ENCODE data around the gene SEMA6C.

The SEMA6C gene

DNA sequence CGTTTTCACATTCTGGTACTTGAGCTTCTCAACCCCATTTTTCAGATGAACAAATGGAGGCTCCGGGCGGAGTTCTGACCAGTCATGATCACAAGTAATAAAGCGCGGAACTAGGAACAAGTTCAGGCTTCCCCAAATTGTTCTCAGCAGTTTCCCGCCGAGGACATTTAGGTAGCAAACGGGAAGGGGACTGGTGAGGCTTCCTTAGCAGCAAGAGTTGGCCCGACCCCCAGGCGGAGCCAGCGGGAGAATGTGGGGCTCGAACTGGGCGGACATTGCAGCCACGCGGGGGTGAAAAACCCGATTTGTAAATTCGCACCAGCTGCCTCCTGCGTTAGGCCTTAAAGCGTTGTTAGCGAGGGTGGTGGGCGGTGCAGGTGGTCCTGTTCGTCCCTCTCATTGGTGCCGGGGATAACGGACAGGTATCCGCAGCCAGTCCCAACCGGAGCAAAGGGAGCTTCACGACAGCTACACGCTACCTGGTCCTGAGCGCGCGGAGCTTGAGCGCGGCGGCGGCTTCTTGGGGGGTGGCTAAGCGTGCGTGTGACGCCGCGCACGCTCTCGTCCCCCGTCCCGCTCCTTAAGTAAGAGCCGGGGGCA, 15.3 kb downstream of the SEMA6C start:
- peak; percentile 88 for DNase-seq (ENCODE audit: low read depth, low spot score)
- in situ Hi-C loops (cut with HindIII; ENCODE audit: low sequenced_read_pairs), result no loop called here
- TF ChIP-seq, protein P1, sequence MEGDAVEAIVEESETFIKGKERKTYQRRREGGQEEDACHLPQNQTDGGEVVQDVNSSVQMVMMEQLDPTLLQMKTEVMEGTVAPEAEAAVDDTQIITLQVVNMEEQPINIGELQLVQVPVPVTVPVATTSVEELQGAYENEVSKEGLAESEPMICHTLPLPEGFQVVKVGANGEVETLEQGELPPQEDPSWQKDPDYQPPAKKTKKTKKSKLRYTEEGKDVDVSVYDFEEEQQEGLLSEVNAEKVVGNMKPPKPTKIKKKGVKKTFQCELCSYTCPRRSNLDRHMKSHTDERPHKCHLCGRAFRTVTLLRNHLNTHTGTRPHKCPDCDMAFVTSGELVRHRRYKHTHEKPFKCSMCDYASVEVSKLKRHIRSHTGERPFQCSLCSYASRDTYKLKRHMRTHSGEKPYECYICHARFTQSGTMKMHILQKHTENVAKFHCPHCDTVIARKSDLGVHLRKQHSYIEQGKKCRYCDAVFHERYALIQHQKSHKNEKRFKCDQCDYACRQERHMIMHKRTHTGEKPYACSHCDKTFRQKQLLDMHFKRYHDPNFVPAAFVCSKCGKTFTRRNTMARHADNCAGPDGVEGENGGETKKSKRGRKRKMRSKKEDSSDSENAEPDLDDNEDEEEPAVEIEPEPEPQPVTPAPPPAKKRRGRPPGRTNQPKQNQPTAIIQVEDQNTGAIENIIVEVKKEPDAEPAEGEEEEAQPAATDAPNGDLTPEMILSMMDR (IDR thresholded peaks at IDR 0.05; ENCODE audit: low read depth, low read length), result no peak
- peak overlapping the region; percentile 29 for H3K4me3 ChIP-seq (ENCODE audit: low read depth, low read length)

GRCh38 chr1:151128800-151129199, 17.6 kb downstream of the SEMA6C start:
- no peak for DNase-seq (ENCODE audit: low read depth, low spot score)
- TF ChIP-seq, protein P1 (IDR thresholded peaks at IDR 0.05; ENCODE audit: low read depth, low read length), result no peak
- in situ Hi-C loops (cut with HindIII; ENCODE audit: low sequenced_read_pairs), result no loop called here
- H3K4me3 ChIP-seq (ENCODE audit: low read depth, low read length), result no peak overlapping the region

- TF ChIP-seq, protein P1 (IDR thresholded peaks at IDR 0.05; ENCODE audit: low read depth, low read length), result no peak
- no peak for DNase-seq (ENCODE audit: low read depth, low spot score)
- in situ Hi-C loops (cut with HindIII; ENCODE audit: low sequenced_read_pairs), result no loop called here
Observed at GRCh38 chr1:151124763-151125403, 21.5 kb downstream of the SEMA6C start.

DNA sequence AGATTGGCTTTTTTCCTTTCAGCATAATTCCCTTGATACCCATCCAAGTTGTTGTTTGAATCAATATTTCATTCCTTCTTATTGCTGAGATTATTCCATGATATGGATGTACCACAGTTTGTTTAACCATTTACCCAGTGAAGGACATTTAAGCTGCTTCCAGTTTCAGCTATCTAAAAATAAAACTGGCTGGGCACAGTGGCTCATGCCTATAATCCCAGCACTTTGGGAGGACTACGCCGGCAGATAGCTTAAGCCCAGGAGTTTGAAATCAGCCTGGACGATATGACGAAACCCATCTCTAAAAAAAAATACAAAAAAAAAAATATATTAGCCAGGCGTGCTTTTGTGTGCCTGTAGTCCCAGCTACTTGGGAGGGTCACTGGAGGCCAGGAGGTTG, 32.6 kb downstream of the SEMA6C start:
- in situ Hi-C loops (cut with HindIII; ENCODE audit: low sequenced_read_pairs), result no loop called here
- DNase-seq (ENCODE audit: low read depth, low spot score), result no peak
- TF ChIP-seq, protein P1 (IDR thresholded peaks at IDR 0.05; ENCODE audit: low read depth, low read length), result no peak
- H3K4me3 ChIP-seq (ENCODE audit: low read depth, low read length), result no peak overlapping the region

More at GRCh38 chr1:151124763-151125403, 21.5 kb downstream of the SEMA6C start:
- H3K4me3 ChIP-seq (ENCODE audit: low read depth, low read length), result no peak overlapping the region

- DNase-seq (ENCODE audit: low read depth, low spot score), result no peak
- in situ Hi-C loops (cut with HindIII; ENCODE audit: low sequenced_read_pairs), result no loop called here
- TF ChIP-seq, protein P1 (IDR thresholded peaks at IDR 0.05; ENCODE audit: low read depth, low read length), result no peak
- H3K4me3 ChIP-seq (ENCODE audit: low read depth, low read length), result no peak overlapping the region
Observed at GRCh38 chr1:151108331-151108730, 38.1 kb downstream of the SEMA6C start.

- TF ChIP-seq, protein P1 (IDR thresholded peaks at IDR 0.05; ENCODE audit: low read depth, low read length), result no peak
- H3K4me3 ChIP-seq (ENCODE audit: low read depth, low read length), result no peak overlapping the region
- in situ Hi-C loops (cut with HindIII; ENCODE audit: low sequenced_read_pairs), result no loop called here
- peak; percentile 52 for DNase-seq (ENCODE audit: low read depth, low spot score)
Observed at GRCh38 chr1:151106894-151107293, 39.5 kb downstream of the SEMA6C start.

All from astrocyte of the spinal cord (primary cell).